Measurements from ENCODE around the gene BRPF1.

The BRPF1 gene, protein sequence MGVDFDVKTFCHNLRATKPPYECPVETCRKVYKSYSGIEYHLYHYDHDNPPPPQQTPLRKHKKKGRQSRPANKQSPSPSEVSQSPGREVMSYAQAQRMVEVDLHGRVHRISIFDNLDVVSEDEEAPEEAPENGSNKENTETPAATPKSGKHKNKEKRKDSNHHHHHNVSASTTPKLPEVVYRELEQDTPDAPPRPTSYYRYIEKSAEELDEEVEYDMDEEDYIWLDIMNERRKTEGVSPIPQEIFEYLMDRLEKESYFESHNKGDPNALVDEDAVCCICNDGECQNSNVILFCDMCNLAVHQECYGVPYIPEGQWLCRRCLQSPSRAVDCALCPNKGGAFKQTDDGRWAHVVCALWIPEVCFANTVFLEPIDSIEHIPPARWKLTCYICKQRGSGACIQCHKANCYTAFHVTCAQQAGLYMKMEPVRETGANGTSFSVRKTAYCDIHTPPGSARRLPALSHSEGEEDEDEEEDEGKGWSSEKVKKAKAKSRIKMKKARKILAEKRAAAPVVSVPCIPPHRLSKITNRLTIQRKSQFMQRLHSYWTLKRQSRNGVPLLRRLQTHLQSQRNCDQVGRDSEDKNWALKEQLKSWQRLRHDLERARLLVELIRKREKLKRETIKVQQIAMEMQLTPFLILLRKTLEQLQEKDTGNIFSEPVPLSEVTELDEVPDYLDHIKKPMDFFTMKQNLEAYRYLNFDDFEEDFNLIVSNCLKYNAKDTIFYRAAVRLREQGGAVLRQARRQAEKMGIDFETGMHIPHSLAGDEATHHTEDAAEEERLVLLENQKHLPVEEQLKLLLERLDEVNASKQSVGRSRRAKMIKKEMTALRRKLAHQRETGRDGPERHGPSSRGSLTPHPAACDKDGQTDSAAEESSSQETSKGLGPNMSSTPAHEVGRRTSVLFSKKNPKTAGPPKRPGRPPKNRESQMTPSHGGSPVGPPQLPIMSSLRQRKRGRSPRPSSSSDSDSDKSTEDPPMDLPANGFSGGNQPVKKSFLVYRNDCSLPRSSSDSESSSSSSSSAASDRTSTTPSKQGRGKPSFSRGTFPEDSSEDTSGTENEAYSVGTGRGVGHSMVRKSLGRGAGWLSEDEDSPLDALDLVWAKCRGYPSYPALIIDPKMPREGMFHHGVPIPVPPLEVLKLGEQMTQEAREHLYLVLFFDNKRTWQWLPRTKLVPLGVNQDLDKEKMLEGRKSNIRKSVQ (N-terminal part only)

DNA sequence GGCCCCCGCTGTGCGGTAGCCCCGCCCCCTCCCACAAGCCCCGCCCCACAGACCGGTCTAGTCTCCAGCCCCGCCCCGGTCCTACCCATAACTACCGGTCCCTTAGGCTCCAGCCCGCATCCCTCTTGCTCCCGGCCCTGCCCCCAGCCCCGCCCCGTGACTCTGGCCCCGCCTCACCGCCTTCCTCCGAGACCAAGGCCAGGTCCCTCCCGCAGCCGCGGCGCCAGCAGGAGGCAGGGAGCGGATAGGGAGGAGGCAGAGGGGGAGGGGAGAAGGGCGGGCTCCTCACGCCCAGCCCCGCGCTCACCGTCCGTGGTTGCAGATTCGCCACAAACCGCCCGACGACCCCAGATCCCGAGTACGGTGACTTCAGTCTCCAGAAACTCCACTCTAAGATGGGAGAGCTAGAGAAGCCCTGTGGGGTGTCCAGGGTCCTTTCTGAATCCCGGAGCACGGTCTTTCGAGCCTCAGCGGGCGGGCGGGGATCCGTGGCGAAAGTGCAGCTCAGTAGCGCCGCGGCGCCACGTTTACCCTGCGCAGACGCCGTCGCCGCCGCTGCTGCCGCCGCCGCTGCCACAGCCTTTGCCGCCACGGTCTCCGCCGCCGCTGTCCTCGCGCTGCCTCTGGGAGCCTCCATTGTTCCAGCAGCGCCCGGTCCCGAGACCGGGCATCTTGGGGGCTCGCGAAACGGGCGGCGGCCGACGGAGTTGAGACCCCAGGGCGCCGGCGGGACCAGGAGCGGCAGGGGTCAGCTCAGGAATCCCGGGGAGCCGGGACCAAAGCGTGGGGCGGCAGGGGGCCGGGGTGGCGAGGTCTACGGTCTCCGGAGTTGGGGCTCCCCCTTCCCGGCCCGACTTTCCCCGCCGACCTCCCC lies at the start of gene BRPF1:
TSS of gene BRPF1 (plus strand) at position 530 of the 874 bp plus-strand sequence. CDS start 2,406 bp downstream, outside the sequence.
- peak; percentile 99 for DNase-seq

DNA sequence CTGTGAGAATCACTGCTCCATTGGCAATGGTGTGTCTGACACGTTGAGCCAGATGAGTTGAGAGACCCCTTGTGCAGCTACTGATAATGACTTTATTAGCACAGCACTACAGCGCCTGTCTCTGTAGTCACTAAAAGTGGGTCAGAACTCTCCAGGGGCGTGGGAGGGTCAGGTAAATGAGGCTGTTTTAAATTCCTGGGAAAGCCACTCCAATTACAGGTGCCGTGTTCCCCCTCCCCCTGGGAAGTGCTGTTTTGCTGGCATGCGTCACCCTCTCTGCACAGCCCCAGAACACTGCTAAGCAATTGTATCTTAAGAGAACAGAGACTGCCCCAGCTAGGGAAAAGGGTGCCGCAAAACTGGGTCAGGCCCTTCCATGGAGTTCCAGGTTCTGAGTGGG lies 49.4 kb upstream of the BRPF1 start:
- no peak for DNase-seq

DNA sequence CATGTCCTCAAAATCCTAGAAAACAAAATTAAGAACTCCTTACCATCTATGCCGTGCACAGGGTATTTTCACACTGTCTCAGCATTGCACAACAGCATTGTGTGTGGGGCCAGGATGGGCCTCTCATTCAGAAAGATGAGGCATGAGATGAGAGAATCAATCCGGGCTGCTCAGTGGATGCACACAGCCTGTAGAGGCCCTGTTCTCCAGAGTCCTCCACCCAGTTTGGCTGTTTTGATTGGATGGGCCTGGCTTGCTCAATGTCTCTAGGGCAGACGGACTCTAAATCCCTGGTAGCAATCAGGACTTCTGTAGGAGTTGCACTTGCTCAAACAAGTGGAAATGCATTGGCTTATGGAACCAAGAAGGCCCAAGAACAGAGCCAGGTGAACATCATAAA lies 48.1 kb upstream of the BRPF1 start:
- DNase-seq: no peak

- no peak for DNase-seq
Measured at GRCh38 chr3:9685216-9686049, 46.1 kb upstream of the BRPF1 start.

DNA sequence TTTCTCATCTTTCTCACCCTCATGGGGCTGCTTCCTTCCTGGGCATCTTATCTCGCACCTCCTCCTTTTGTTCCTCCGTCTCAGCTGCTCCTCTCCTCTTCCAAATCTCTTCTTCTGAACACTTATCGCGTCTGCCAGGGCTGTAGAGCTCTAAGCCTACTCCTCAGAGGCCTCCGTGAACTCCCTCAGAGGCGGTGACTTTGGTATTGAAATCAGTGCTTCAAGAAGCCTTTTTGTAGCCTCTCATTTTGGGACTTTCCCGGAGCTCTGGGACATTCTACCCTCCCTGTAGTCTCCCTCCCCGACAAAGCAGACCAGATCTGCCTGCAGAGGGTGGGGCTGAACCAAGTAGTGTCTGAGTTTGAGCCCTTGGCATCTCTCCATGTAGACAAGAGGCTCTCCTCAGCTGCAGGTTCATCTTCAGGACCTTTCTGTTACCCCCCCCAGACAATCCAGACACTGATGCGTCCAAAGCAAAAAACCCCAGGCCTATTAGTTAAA lies 45.4 kb upstream of the BRPF1 start:
- no peak for DNase-seq

DNA sequence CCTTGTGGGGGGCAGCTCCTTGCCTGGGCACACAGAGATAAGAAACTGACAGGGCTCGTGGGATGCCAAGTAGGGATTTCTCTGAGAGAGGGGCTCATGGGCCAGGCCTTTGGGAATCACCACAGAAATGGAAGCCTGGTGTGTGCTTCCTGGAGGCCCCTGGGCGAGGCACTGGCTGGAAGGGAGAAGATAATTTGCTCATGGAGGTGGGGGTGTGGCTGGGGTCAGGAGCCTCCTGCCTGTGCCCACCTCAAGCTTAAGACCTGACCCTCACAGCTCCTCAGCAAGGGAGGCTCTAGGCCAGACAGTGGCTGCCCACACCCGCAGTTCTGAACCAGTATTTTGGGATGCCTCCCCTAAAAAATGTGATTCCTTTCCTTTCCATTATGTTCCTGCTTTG lies 44.8 kb upstream of the BRPF1 start:
- DNase-seq: no peak

DNA sequence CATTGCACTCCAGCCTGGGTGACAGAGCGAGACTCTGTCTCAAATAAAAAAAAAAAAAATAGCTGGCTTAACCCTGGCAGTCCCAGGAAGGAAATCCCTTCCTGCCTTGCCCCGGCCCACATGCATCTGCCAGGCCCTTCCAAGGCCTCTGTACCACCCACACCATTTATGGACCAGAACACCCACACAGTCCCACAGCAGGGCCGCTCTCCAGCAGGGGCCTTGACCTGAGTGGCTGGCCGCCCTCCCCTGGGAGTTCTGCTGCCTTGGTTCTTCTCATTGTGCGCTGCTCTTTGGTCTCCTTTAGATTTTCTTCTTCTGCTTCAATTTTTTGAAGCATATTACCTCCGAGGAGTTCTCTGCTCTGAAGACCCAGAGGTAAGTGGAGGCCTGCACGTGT lies 44.0 kb upstream of the BRPF1 start:
- DNase-seq: no peak

GRCh38 chr3:9688961-9689360 lies 42.6 kb upstream of the BRPF1 start:
- no peak for DNase-seq

- DNase-seq: no peak
Measured at GRCh38 chr3:9689757-9690156, 41.8 kb upstream of the BRPF1 start.

GRCh38 chr3:9690451-9691450 lies 40.8 kb upstream of the BRPF1 start:
- DNase-seq: no peak

GRCh38 chr3:9691636-9692035 lies 39.9 kb upstream of the BRPF1 start:
- DNase-seq: no peak

DNA sequence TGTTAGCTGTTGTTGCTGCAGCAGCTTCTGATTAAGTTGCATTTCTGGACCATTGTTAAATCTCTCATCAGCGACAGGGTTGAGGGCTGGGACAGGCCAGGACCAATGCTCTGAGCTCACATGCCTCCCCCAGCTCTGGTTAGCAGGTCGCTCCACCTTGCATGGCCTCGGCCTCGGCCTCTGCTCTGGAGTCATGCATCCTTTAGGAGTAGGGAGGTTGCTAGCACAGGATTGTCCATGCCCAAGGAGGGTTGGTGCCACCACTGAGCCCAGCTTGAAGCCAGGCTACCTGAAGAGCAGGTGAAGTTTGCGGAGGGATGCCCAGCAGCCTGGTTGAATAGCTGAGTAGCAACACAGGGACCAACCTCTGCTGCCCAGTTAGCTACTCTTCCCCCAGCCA lies 39.1 kb upstream of the BRPF1 start:
- DNase-seq: no peak

GRCh38 chr3:9695345-9695744 lies 36.2 kb upstream of the BRPF1 start:
- no peak for DNase-seq

GRCh38 chr3:9695746-9696145 lies 35.8 kb upstream of the BRPF1 start:
- DNase-seq: no peak

DNA sequence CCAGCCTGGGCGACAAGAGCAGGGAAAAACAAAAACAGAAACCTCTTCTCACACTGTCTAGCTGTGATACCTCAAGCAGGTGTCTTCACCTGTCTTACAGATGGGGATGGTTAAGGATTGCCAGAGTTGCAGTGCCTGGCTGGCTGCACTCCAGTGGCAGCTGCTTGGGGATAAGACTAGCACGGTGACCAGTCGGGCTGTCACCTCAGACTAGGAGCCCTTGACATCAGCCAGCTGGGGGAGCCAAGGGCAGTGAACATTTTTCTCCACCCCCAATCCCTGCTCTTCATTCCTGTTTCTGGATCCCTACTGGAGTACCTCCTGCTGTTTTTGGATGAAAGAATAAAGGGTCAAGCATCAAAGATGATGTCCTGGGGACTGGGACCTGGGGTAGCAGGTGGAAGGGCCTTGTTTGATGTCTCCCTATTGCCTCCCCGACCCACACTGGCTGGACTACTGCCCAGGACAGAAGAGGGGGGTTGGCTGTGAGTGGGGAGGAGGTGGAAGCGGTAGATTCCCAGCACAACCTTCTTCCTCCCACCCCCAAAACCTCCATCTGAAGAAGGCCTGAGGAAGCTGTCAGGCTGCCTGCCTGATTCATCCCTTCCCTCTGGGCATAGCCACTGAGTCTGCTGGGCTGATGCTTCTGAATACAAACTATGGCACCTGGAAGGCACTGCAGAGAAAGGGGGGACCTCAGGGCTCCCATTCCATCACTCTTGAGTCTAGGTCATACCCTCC lies 34.9 kb upstream of the BRPF1 start:
- no peak for DNase-seq

- DNase-seq: no peak
Measured at GRCh38 chr3:9697892-9698291, 33.6 kb upstream of the BRPF1 start.

GRCh38 chr3:9698293-9698692 lies 33.2 kb upstream of the BRPF1 start:
- DNase-seq: no peak

DNA sequence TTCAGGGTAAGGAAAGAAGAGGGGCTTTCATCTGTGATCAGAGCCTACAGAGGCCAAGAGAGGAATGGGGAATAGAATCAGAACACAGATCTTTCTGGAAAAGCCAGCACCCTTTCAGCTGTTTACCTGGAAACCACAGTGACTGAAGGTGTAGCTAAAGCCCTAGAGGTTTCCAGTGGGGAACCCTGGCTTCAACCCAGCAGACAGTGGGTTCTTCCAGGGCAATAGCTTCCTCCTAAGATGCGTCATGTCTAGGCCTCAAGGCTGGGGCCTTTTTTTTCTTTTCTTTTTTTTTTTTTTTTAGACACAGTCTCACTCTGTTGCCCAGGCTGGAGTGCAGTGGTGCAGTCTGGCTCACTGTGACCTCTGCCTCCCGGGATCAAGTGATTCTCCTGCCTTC lies 31.0 kb upstream of the BRPF1 start:
- no peak for DNase-seq

DNA sequence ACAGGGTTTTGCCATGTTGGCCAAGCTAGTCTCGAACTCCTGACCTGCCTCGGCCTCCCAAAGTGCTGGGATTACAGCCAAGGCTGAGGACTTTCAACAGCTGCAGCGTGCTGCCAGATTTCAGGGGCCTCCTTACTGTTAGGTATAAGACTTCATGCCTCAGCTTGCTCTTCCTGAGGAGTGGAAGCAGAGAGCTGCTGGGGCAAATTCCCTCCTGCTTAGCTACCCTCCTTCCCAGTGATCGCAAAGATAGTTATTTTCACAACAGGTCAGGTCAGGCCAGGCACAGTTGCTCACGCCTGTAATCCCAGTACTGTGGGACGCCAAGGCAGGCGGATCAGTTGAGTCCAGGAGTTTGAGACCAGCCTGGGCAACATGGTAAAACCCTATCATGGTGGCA lies 30.5 kb upstream of the BRPF1 start:
- DNase-seq: no peak
